ENCODE data around the gene LRP3. TPM values are rescaled to one million over a fixed set of nuclear protein-coding genes. Genes with fewer than 3 reads are reported as not detected.
"Not testable (repeated sequence)": the region's sequence is repeated elsewhere in the genome, so short reads cannot be mapped to it uniquely, and the experiment has no call there.

Gene LRP3
- total RNA-seq, 1 donor from 2014 or later, result 34.2 TPM

DNA sequence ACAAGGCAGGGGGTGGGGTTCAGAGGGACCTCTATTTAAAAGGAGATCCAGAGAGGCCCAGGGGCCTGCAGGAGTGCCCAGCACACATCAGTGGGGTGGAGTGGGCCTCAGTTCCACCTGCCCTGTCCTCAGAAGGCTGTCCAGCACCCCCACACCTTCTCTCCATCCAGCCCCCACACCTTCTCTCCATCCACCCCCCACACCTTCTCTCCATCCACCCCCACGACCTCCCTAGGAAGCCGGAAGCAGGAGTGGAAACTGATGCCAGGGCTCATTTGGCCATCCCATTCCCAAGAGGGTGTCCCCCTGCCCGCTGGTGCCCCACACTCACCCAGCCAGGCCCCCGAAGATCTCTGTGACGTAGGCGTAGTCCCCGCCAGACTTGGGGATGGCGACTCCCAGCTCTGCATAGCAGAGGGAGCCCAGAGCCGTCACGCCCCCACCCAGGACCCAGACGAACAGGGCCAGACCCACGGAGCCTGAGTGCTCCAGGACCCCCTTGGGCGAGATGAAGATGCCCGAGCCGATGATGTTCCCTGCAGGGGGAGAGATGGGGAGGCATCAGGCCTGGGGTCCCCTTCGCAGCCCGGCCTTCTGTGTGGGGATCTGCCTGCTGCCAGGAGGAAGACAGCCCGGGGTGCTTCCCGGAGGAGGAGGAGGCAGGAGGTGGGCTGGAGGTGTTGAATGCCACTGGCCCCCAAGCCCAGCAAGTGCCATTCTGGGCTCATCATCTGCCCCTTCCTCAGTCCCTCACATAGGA lies 21.5 kb downstream of the LRP3 start:
- DNase-seq (ENCODE audit: low read depth), result no peak

DNA sequence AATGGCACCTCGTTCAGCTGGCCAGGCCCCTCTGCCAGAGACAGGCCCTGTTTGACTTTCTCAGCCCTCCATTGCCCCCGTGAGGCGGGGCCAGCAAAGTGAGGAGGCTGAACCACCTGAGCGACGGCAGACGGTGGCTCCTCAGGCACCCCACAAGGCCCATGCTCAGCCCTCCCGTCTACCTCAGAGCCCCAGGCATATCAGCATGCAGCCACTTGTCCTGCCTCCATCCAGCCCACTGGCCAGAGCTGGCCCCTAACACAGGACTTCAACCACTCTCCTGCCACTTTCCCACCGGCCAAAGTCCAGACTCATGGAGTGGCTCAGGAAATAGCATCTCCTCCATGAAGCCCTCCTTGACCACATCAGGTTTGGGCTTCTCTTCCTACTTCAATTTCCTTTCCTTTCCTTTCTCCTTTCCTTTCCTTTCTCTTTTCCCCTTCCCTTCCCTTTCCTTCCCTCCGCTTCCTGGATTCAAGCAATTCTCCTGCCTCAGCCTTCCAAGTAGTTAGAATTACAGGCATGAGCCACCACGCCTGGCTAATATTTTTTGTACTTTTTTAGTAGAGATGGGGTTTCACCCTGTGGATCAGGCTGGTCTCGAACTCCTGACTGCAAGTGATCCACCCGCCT lies 22.2 kb downstream of the LRP3 start:
- DNase-seq (ENCODE audit: low read depth), result no peak

DNA sequence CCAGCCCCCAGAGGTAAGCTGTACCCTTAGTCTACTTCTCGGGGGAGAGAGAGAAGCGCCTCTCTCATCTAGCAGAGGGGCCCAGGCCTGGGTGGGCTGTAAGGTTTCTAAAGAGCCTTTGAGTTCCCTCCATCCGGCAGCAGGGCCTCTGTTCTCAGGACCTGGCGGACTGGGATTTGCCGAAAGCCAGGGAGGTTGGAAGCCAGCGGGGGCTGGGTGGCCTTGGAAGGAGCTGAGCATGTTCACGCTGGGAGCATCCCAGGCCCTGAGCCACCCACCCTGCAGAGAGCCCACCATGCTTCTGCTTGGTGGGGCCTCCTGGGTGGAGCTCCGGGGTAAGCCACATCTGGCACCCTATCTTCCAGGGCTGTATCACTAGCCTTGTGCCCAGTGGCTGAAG lies 23.8 kb downstream of the LRP3 start:
- no peak for DNase-seq (ENCODE audit: low read depth)

DNA sequence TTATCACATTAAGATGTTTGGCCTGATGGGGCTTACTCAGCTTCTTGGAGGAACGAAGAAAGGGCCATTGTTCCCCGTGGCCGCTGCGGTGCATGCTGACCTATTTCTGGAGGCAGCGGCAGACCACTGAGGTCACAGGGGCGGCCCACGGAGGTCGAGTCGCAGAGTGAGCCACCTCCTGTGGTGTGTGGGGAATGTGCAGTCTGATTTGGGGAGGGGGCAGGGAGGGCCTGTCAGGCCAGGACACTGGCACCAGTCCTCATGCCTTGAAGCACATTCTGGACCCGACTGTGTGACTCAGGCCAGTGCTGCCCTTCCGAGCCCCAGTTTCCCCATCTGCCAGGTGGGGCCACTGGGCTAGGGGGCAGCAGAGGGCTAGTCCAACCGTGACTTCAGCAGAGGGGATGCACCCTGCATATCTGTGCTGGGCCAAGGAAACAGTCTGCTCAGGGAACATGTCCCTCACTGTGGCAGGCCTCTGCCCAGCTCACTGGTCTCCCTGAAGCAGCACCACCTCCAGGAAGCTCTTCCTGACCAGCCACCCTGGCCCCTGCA lies 25.2 kb downstream of the LRP3 start:
- DNase-seq (ENCODE audit: low read depth), result peak; percentile 49

DNA sequence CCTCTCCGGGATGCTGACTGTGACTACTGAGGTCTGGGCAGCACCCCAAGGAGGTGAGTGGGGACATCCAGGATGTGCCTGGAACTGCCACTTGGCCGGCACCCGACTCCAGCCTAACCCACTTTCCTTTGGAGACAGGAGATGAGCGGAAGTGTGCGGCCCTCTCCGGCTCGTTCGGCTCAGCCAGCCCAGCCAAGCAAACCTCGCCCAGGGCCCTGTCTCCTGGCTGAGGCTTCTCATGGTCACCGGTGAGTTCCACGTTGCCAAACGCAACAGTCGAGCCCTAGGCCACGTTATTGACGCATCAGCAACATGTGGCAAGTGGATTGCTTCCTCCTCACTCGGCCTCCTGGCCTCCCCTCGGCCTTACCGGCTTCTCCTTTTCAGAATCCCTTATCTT lies 26.0 kb downstream of the LRP3 start:
- no peak for DNase-seq (ENCODE audit: low read depth)

DNA sequence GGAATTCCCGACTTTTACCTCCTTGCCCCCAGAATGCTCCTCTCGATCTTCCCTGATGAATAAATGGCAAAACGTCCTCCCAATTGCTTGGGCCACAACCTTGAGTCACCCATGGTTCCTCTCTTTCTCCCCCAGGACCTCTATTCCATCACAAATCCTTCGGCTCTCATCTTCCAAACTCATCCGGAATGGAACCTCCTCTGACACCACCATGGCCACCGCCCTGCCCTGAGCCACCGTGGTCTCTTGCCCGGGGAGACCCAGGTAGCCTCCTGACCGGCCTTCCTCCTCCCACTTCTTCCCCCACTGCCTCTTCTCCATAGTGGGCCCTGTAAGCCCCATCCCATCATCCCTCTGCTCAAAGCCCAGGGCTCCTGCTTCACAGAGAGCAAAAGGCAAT lies 26.6 kb downstream of the LRP3 start:
- DNase-seq (ENCODE audit: low read depth), result no peak

DNA sequence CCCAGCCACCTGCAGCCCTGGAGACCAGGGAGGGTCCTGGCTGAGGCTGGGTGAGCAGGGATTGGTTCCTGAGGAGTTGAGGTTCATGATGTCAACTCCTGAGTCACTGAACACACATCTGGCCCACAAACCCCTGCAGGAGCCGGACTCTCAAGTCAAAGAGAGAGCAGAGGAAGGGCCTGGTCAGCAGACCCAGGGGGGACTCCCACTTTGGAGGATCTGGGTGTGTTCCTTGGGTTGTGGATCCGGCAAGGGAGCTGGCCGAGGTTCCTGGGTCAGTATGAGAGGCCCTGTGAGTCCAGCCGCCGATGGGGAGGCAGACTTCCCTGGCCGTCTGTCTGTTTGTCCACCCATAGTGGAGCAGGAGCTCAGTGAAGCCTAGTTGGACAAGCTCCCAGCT lies 27.5 kb downstream of the LRP3 start:
- no peak for DNase-seq (ENCODE audit: low read depth)

DNA sequence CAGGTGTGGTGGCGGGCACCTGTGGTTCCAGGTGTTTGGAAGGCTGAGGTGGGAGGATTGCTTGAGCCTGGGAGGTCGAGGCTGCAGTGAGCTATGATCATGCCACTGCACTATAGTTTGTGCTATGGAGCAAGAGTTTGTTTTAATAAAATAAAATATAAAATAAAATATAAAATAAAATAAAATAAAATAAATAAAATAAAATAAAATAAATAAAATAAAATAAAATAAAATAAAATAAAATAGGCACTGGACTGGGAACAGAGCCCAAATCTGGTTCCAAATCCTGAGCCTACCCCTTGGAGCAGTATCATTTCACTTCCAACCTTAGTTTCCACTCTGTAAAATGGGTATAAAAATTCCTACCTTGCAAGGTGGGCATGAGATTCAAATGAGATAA lies 28.1 kb downstream of the LRP3 start:
- DNase-seq (ENCODE audit: low read depth), result not testable (repeated sequence)

DNA sequence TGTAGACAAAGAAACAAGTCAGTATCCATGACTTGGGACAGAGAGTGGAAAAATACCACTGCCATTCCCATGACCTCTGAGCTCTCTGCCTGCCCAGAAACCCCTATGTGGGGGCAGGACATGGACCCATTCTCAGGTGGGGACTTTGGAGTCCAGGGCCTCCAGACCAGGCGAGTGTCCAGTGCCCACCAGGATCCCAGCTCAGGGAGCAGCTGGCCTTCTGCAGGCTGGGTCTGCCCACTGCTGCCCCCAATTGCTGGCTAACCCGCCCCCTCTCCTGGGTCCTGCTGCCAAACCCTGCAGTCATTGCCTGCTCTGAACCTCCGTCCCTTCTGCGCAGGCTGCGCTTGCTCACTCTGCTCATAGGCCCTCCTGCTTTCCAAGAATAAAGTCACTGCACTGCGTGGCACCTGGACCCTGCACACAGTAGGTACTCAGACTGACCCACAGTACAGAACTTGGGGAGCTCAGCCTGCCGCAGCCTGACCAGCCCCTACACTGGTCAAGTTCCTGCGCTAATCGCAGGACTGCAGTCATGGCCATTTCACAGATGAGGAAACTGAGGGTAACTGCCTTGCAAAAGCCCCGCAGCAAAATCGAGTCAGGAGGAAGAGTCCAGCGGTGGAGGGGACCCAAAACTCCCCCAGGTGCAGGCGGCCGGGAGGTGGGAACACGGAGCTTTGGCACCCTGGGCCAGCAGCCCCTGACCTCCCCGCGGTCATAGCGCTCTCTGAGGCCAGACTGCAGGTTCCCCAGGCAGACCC lies 30.7 kb downstream of the LRP3 start:
- DNase-seq (ENCODE audit: low read depth), result no peak

DNA sequence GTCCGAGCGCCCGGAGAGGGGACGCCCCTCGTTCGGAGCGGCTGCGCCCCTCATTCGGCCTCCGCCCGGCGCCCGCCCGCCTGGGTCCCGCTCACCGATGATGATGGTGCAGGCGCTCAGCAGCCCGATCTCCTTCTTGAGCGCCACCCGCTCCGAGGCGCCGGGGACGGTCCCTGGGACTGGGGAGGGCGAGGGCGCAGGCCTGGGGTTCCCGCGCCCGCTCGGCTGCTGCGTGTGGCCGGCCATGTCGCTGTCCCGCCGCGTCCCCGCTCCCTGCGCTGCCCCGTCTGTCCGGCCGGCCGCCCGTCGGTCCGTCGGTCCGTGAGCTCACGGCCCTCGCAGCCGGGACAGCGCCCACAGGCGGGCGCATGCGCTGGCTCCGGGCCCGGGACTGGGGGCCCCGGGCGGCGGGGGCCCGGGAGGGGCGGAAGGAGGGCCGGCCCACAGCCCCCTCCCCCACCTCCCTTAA lies 31.4 kb downstream of the LRP3 start, which contains the start of gene SLC7A10:
Gene SLC7A10, minus strand, starts transcription at position 393 of the 469 bp plus-strand sequence. Its CDS starts 147 bp downstream, at position 246.
- no peak for DNase-seq (ENCODE audit: low read depth)

DNA sequence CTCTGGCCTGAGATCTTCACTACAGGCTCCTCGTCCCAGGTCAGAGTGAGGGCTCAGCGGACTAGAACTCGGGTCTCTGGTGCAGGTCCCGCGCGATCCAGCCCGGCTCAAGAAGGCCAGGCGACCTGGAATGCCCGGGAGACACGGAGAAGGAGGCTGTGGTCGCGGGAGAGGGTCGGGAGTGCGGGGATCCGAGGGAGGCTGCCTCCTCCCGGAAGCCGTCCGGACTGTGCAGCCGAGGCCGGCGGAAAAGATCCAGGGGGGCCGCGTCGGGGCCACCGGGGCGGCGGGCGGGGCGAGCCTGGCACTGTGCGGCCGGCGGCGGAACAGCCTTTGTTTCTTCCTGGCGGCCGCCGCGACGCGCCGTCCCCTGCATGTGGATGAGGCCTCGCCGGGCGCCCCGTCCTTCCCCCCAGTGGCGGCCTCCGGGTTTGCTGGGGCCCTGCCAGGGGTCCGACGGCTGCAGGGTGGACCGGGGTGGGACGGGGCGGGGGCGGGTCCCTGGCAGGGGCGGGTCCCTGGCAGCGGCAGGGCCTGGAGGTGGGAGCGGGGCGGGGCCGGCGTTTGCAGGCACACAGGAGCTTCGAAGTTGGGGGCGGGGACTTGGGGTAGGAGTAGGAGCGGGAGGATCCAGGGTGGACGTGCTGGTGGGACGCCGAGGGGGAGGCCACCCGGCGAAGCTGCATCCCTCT lies 32.6 kb downstream of the LRP3 start:
- DNase-seq (ENCODE audit: low read depth), result no peak

DNA sequence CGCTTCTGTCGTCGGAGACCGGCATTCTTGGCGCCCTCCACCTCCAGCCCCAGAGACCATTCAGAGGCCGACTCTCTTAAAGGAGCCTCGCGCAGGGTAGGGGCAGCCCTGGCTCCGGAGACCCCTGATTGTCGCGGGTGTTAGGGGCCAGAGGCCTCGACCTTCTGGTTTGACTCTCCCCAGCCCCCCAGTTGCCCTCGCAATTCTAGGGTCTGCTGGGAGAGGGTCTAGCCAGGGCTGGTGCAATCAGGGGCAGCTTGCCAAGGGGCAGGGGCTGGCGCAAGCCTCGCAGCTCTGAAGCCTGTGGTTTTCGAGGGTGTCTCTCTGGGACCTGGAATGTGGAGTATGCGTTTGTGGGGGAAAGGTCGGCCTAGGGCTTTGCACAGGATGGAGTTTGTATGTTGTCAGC lies 33.1 kb downstream of the LRP3 start:
- no peak for DNase-seq (ENCODE audit: low read depth)

DNA sequence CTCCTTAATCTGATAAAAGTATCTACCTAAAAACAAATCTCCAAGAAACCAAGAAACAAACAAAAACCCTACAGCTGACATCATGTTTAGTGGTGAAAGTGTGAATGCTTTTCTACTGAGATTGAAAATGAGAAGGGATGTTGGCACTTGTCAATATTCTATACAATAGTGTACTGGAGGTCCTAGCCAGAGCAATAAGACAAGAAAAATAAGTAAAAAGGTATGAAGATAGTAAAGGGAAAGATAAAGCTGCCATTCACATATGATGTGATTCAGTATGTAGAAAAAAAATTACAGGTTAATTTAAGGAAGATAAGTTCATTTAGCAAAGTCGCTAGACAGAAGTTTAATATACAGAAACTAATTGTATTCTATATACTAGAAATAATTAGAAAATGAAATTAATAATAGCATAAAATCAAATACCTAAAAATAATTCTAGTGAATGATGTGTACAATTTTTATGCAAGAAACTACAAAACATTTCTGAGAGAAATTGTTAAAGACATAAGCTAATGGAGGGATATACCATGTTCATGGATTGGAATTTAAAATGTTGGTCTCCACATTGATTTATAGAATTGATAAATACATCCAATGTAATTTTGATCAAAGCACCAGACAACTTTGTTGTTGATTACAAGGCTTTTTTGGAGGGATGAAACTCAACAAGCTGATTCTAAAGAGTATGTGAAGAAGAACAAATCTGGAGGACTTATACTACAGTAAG lies 33.9 kb downstream of the LRP3 start:
- no peak for DNase-seq (ENCODE audit: low read depth)

DNA sequence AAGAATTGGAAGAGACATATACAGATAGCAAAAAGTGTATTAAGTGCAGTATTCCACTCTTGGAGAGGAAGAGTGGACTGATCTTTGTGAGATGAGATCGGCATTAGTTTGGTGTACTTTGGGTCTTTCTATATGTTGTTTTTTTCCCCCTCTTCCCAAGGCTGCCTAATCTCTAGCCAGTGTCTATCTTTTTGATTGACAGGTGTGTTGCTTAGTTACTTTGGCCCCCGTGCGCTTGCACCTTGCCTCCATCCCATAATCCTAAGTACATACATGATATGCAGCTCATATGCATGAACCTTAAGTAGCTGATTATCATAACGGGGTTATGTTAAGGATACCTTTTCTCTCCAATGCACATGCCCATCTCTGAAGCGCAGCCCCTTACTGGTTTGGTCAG lies 35.8 kb downstream of the LRP3 start:
- no peak for DNase-seq (ENCODE audit: low read depth)

DNA sequence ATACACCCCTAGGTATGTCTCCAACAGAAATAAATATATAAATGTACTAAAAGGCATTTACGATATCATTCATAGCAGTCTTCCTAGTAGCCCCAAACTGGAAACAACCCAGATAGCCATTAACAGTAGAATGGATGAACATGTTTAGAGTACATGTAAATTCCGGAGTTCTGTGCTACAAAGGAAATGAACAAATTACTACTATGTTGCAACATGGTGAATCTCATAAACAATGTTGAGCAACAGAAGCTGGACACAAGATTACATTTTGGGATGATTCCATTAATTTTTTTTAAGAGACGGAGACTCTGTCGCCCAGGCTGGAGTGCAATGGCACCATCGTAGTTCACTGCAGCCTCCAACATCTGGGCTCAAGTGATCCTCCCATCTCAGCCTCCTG lies 37.4 kb downstream of the LRP3 start:
- no peak for DNase-seq (ENCODE audit: low read depth)

DNA sequence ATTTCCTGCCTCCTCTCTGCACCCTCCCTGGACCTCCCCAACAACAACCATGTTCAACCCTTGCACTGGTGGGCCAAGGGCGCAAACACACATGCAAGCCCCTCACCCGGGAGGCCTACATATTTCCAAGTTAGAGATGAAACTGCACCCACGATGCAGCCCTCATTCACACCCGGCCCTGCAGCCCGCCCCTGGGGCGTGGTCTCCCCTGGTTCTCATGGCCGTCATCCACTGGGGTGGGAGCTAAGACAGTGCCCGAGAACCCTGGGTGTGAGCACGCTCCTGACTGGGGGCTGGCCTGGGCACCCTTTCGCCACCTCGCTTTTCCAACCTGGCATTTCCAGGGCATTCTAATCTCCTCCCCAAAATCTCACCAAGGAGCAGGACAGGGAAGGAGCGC lies 38.5 kb downstream of the LRP3 start:
- no peak for DNase-seq (ENCODE audit: low read depth)

DNA sequence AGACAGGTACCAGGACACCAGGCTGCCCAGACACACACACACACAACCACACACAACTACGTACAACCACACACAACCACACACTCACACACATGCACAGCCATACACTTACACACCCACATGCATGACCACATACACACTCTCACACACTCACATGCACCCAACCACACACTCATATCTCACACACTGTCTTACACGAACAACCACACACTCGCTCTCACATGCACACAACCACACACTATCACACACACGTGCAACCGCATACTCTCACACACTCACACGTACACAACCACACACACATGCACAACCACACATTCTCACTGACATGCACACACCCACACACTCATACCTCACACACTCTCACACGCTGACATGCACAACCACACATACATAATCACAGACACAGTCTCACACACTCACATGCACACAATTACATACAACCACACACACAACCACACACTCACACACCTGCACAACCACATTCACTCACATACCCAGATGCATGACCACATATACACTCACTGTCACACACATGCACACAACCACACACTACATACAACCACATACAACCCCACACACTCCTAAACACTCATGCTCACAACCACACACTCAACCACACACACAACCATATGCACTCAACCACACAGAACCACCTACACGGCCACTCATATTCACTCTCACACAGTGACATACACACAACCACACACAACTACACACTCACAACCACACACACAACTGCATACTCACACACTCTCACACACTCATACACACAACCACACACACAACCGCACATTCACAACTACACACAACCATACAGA lies 39.1 kb downstream of the LRP3 start:
- no peak for DNase-seq (ENCODE audit: low read depth)

DNA sequence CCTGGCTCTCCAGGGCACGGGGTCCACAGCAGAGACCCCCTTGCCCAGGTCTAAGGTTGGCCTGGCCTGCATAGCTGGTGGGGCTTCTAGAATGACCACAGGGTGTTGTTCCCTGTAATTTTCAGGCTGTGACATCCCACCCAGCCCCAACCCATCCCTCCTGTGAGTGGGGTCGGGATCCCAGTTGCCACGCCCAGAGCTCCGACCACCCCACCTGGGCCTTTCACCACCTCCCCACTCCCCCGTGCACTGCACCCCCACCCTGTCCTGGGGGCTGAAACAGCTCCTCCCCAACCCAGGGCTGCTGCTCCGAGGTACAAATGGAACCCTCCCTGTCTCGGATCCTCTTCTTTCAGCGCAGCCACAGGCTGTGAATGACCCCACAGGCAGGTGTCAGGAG lies 40.0 kb downstream of the LRP3 start:
- DNase-seq (ENCODE audit: low read depth), result no peak

DNA sequence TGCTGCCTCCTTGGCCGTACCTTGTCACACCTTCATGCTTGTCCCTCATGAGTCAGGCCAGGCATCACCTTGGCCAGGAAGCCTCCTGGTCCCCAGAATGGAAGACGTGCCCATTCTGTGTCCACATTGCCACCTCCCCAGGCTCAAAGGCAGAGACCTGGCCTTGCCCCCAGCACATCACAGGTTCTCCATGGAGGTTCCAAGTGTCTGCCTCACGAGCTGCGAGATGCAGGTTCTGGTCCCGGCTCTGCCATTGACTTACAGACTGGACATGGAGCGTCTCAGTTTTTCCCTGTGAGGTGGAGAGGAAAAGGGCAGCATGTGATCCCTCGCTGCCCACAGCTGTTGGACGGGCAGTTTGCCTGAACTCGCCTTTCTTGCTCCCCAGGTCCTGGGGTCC lies 40.6 kb downstream of the LRP3 start:
- DNase-seq (ENCODE audit: low read depth), result no peak

Data from myocyte (in vitro differentiated cells).